Activated T-cell treated with anti-CD3 and anti-CD28 coated beads, Interleukin-2, amount 50 U/mL, for 48 hours (primary cell): Measurements from ENCODE around the gene MTOR.
A peak's percentile ranks its signal among the peaks of the same experiment; 100 is the strongest.

Experiments
- DNase-seq, 2 experiments: peaks; one replicate each; pipeline ENCODE4 v3.0.0-alpha.2; 2020

Gene MTOR

DNA sequence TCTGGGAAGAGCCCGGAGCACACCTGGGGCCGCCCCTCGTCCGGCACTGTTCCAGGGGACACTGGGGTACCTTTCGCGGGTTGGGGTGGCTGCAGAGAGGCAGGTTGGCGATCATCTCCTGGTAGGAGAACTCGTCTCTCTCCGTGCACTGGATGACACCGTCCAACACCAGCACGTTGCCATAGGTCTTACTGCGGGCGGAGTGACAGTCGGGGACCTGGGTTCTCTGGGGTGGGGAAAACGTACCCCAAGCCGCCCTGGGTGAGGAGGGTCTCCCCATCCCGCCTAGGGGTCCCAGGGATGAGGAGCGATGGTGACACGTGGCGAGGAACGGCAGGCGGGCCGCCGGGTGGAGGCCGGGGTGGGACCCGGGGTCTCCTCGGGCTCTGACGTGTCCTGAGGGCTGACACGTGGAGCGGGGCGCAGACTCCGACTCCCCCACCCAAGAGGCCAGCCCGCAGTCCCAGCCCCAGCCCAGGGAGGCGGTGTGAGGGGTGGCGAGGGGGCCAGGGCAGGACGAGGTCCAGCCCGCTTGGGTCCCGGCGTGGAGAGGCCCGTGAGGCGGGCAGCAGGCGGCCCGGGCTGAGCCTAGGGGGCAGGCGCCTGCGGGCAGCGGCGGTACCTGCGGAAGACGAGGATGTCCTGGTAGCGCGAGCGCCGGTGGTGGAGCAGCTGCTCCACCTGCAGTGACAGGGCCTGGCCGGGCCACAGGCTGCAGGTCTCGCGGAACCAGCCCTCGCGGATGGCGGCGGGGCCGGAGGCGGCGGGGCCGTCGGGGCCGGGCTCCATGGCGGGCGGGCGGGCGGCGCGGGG, 203.0 kb downstream of the MTOR start:
- peak in 1 of 2 experiments; percentile 42 for DNase-seq

DNA sequence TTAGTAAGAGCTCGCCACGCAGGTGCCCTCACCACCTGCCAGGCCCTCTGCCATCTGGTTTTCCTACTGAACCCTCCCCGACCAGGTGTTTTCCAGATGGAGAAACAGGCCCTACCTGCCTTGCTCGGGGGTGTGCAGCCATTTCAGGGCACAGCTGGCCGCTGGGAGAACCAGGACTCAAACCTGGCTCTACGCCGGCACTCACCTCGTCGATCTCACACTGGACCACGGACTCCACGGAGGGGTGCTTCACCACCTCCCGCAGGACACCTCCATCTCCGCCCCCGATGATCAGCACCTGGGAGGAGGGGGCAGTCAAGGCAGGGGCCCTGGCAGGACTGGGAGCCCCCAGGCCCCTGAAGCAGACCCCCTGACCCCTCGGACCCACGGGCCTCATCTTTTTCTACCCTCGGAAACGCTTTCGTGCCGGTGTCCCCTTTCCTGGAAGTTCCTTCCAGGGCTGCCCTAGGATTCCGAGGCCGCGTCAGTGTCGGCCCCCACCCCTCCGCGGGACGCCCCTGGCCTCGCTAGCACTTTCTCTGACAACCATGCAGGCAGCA, 203.7 kb downstream of the MTOR start:
- DNase-seq = no peak

DNA sequence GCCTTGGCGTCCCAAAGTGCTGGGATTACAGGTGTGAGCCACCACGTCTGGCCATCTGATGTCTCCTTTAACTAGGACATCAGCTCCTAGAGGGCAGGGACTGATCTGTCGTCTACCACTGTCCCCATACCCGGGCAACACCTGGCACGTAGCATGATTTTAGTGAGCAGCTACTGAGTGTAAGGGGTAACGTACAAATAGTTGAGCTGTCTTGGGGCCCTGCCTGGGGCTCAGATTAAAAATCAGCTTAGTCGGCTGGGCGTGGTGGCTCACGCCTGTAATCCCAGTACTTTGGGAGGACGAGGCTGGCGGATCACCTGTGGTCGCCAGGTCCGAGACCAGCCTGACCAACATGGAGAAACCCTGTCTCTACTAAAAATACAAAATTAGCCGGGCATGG, 204.3 kb downstream of the MTOR start:
- DNase-seq = no peak

DNA sequence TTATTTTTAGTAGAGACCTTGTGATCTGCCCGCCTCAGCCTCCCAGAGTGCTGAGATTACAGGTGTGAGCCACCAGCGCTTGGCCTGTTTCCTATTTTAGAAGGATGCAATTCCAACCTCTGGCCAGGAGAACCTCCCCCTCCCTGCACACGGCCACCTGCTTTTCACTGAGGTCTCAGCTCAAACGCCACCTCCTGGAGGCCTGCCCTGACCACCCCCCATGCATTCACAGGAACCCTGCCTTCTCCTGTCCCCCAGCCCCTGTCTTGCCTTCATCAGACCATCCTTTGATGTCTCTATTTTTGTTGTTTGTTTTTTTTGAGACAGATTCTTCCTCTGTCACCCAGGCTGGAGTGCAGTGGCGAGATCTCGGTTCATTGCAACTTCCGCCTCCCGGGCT, 204.9 kb downstream of the MTOR start:
- DNase-seq = no peak
